Right lobe of liver (tissue), 6 donors: ENCODE data around the gene VSTM2L. TPM values are rescaled to one million over a fixed set of nuclear protein-coding genes. Genes with fewer than 3 reads are reported as not detected.
A peak's percentile ranks its signal among the peaks of the same experiment; 100 is the strongest.

Experiments
- ATAC-seq, 4 donors: fragments of 200-7000 bp; cut with Tn5 transposase; one replicate each; pipeline ENCODE4 v1.9.1; 2020; ENCODE audit warnings: mild to moderate bottlenecking in 4 of 4, moderate library complexity in 4 of 4
- DNase-seq, 3 donors: peaks; one replicate each; pipeline ENCODE4 v3.0.0-alpha.2; 2020
- H3K27ac ChIP-seq, 3 donors: fragments of 200-600 bp; one replicate each; pipeline ENCODE4 v1.8.0; 2022
- H3K27me3 ChIP-seq, 2 donors: fragments of 200-600 bp; one replicate each; pipeline ENCODE4 v1.8.0; 2022
- H3K36me3 ChIP-seq, 4 donors: fragments of 200-600 bp; sonication (generic) in 1 of 4; one replicate each; pipeline versions ENCODE4 v1.5.1 to v1.8.0; 2017 to 2022; ENCODE audit warnings: control low read depth in 1 of 4
- H3K4me1 ChIP-seq, 4 donors: fragments of 200-600 bp; sonication (generic) in 1 of 4; one replicate each; pipeline versions ENCODE4 v1.5.1 to v1.8.0; 2017 to 2022; ENCODE audit warnings: control low read depth in 1 of 4
- H3K4me3 ChIP-seq, 3 donors: fragments of 200-600 bp; one replicate each; pipeline ENCODE4 v1.8.0; 2022
- H3K9me3 ChIP-seq, 4 donors: fragments of 200-600 bp; sonication (generic) in 1 of 4; one replicate each; pipeline versions ENCODE4 v1.5.1 to v1.8.0; 2017 to 2022; ENCODE audit warnings: control low read depth in 1 of 4
- POLR2A ChIP-seq: fragments of 450-650 bp; IDR thresholded peaks from one replicate; pipeline ENCODE4 v1.6.1; 2017; ENCODE audit warnings: antibody characterized with exemption, mild to moderate bottlenecking
- WGBS: methylation state at CpG from one replicate; pipeline ENCODE4 v1.1.6; 2018; ENCODE audit warnings: low coverage, low lambda C conversion rate; ENCODE audit not compliant: insufficient coverage; ENCODE audit errors: missing lambda C conversion rate; 5-methylcytosine and 5-hydroxymethylcytosine counted together
- intact Hi-C, 2 donors: fragments of 100-400 bp; cut with DNase I; formaldehyde crosslinking; loops; one replicate each; pipeline versions ENCODE4 v1.11.2 to v1.14.1; 2022
- total RNA-seq, 6 experiments: library from RNA; depleted of rRNA in 2 of 6; stranded (reverse); fragments of >200 nt in 2 of 6; fragmentation: NEBNext Ultra II Directional in 3 of 6; extraction: Animal tissue kit (Norgen Biotek cat#: 25700) in 3 of 6; gene quantifications; one replicate each; pipeline versions ENCODE4 v1.1.0 to v1.2.4, GENCODE V29; 2016 to 2023
- TF ChIP-seq, protein P1 (sequence below), 4 donors: fragments of 200-600 bp in 3 of 4; fragments of 450-650 bp in 1 of 4; IDR thresholded peaks; one replicate each; pipeline versions ENCODE4 v1.5.1 to v1.8.0; 2016 to 2022; ENCODE audit warnings: antibody characterized with exemption in 4 of 4, mild to moderate bottlenecking in 2 of 4
- donor health status: DM: no; HTN: yes; CAD: no.
- donor health status: DM: no; HTN: no; CAD: no.
- donor health status: DM: no; HTN: no; CAD: no.
- donor health status: DM: no; HTN: yes; CAD: no.
- donor health status: DM: no; HTN: yes; CAD: no.

VSTM2L gene
- total RNA-seq, 6 experiments from 2014 or later: 0.56 to 10.7 (median 1.8) TPM

DNA sequence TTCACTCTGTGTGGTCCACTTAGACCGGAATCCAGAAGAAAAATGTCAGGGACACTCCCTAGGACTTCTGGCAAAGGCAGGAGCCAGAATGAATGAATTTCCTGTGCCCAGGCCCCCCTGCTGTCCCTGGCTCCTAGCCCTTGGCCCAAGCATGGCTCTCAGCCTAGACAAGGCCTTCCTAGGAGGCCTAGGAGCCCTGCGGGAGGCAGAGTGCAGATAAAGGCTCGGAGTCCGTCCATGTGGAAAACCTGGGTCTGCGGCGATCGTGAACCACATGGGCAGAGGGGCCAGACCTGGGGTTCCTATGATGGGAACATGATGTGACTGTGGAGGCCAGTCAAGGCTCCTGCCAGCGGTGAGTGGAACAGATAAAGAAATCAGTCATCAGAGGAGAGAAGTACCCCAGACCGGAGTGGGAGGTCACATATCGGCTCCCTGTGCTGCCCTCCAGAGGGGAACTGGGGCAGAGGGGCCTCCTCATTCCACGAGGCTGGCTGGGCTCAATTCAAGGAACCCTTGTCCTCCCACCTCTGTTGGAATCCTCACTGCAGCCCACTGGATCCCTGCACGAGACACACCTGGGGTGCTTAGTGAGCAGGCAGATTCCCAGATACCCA lies 5.9 kb upstream of the VSTM2L start:
- H3K27me3 ChIP-seq: no peaks in the 10 kb centered on the region
- H3K4me3 ChIP-seq: no peak overlapping the region
- no peaks in the 10 kb centered on the region for H3K36me3 ChIP-seq
- ATAC-seq (no peak), DNase-seq (no peak)
- no peaks in the 10 kb centered on the region for H3K9me3 ChIP-seq
- H3K27ac ChIP-seq: no peak overlapping the region
- intact Hi-C loops: no loop called here
- TF ChIP-seq, protein P1, sequence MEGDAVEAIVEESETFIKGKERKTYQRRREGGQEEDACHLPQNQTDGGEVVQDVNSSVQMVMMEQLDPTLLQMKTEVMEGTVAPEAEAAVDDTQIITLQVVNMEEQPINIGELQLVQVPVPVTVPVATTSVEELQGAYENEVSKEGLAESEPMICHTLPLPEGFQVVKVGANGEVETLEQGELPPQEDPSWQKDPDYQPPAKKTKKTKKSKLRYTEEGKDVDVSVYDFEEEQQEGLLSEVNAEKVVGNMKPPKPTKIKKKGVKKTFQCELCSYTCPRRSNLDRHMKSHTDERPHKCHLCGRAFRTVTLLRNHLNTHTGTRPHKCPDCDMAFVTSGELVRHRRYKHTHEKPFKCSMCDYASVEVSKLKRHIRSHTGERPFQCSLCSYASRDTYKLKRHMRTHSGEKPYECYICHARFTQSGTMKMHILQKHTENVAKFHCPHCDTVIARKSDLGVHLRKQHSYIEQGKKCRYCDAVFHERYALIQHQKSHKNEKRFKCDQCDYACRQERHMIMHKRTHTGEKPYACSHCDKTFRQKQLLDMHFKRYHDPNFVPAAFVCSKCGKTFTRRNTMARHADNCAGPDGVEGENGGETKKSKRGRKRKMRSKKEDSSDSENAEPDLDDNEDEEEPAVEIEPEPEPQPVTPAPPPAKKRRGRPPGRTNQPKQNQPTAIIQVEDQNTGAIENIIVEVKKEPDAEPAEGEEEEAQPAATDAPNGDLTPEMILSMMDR (IDR thresholded peaks at IDR 0.05): peak in 1 of 4 donors; percentile 11
- TF ChIP-seq POLR2A: no peak
- H3K4me1 ChIP-seq: no peaks in the 10 kb centered on the region
- WGBS: 38% methylated on average over 4 of the region's 12 CpGs

DNA sequence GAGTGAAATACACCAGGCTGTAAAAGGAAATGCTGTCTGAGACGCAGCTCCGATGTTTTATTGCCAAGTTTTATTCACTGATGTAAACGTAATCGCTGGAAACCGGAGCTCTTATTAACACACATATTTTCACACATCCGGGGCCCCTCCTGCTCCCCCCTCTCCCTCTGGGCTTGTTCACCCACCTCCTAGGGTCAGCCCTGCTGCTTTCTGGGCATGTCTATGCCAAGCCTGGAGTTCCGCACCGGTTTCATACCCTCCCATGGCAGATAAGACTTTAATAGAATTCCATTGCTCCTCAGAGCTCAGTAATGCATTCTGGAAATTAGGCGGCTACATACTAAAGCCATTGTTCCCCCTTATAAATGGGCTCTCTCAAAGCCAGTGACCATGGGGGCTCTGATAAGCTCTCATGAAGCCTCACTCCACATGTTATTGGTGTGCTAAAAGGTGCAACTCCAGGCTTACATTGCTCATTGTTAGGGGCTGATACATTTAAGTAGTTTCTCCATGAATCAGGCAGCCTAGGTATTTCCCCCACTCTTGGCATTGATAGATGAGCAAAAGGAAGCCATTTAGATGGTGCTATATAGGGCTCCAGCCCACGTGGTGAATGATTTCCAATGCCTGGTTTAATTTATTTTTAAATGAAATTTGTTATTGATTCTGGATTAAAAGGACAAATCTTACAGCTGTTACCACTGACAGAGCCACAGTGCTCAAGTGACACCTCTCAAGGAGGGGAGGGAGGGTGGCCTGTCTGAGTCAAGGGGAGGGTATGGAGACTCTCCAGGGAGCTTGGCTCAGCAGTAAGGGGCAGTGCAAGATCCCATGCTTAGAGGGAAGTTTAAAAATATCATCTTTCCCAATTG lies 4.5 kb upstream of the VSTM2L start:
- ATAC-seq (no peak), DNase-seq (no peak)
- intact Hi-C loops: no loop called here
- TF ChIP-seq, protein P1 (IDR thresholded peaks at IDR 0.05): no peak
- TF ChIP-seq POLR2A: no peak
- Histone ChIP-seq H3K4me1 (peaks cover 0 to 10% (median 0%) of the 10 kb centered on the region in 4 donors), H3K27me3 (no peaks in the 10 kb centered on the region), H3K27ac (no peak overlapping the region), H3K9me3 (no peaks in the 10 kb centered on the region), H3K36me3 (no peaks in the 10 kb centered on the region), H3K4me3 (no peak overlapping the region)
- WGBS: 53% methylated on average over 6 of the region's 10 CpGs

DNA sequence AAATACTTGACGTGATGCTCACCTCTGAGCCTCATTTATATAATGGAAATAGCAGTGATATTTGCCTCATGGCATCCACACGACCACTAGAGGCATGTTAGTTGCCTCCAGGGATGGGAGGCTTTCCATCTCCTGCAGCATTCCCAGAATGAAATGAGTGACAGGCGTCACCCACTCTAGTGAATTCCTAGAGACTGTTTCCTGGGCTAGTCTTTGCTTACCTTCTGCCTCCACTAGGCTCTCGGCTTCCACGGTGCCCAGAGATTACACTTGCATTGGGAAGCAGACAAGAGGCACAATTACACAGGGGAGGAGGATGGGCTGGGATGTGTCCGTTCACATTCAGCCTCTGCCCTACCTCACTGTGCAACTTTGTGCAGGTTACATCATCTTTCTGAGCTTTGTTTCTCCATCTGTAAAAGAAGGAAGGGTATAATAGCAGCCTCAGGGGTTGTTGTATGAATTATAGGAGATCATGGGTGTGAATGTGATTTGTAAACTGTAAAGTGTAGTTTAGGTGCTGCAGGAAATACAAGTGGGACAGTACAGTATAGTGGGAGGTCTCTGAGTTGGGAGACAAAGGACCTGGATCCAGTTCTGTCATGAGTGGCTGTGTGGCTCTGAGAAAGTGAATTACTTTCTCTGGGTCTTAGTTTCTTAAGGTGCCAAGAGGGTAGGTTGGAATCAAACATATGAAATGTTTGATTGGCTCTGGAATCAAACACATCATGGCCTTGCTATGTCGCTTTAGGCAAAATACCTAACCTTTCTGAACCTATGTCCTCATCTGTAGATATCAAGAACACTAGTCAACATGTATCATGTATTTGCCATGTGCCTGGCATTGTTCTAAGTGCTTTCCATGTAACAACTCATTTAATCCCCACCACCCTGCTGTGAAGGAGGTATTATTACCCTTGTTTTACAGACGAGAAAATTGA lies 3.6 kb upstream of the VSTM2L start:
- no peaks in the 10 kb centered on the region for H3K27me3 ChIP-seq
- H3K36me3 ChIP-seq: no peaks in the 10 kb centered on the region
- no peak overlapping the region for H3K4me3 ChIP-seq
- H3K27ac ChIP-seq: no peak overlapping the region
- H3K9me3 ChIP-seq: no peaks in the 10 kb centered on the region
- TF ChIP-seq, protein P1 (IDR thresholded peaks at IDR 0.05): no peak
- TF ChIP-seq POLR2A: no peak
- ATAC-seq (no peak), DNase-seq (no peak)
- intact Hi-C loops: loop anchor here in 1 of 2 donors (10.0 kb wide), 1 partner anchor 95 kb away; no protein-coding TSS in a partner anchor
- 30% methylated on average over 6 of the region's 8 CpGs for whole genome bisulfite sequencing
- H3K4me1 ChIP-seq: peaks cover 0 to 10% (median 0%) of the 10 kb centered on the region in 4 donors

DNA sequence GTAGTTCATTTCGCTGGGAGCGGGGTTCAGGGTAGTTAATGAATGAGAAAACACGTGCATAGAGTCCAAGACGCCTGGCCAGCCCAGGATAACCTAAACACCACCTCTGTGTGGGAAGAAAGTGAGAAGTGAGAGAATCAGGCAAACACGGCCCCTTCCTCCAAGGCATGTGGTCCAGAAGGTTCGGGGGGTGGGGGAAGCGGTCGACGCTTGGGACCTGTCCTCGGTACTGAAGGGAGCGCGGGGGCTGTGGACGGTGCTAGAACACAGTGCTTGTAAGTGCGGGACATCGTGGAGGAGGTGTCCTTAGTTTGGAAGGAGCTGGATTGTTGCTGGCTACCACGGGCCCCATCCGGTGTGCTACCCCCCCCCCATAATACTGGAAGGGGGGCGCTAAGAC lies 1.7 kb upstream of the VSTM2L start:
- no peak for TF ChIP-seq POLR2A
- H3K4me3 ChIP-seq: no peak overlapping the region
- no peak overlapping the region for H3K27ac ChIP-seq
- H3K4me1 ChIP-seq: peaks cover 0 to 10% (median 0%) of the 10 kb centered on the region in 4 donors
- H3K36me3 ChIP-seq: no peaks in the 10 kb centered on the region
- H3K9me3 ChIP-seq: no peaks in the 10 kb centered on the region
- ATAC-seq (no peak), DNase-seq (no peak)
- intact Hi-C loops: loop anchor here in 1 of 2 donors (10.0 kb wide), 1 partner anchor 94 kb away; no protein-coding TSS in a partner anchor
- no peaks in the 10 kb centered on the region for H3K27me3 ChIP-seq
- 6% methylated on average over 6 of the region's 18 CpGs for WGBS
